Bronchial epithelial cell (primary cell): Measurements from ENCODE around the gene MBP. TPM values are rescaled to one million over a fixed set of nuclear protein-coding genes. Genes with fewer than 3 reads are reported as not detected.

ENCODE experiments used
- DNase-seq: peaks from one replicate; pipeline ENCODE4 v3.0.0-alpha.2; 2010; ENCODE audit warnings: low read depth
- FAIRE-seq: peaks from 2 replicates; lab custom pipeline; 2011; peaks lifted over from hg19 to GRCh38; lab: Jason Lieb, UNC
- H3K27me3 ChIP-seq: 2 replicates; pipeline ENCODE4 v1.5.1; 2011; ENCODE audit warnings: low read length; ENCODE audit not compliant: control insufficient read depth, insufficient read depth
- H3K36me3 ChIP-seq: 2 replicates; pipeline ENCODE4 v1.5.1; 2011; ENCODE audit warnings: low read length; ENCODE audit not compliant: control insufficient read depth, insufficient read depth
- H3K4me3 ChIP-seq: 2 replicates; pipeline ENCODE4 v1.5.1; 2011; ENCODE audit warnings: mild to moderate bottlenecking, low read depth, low read length, control low read depth
- CTCF ChIP-seq: IDR thresholded peaks from 2 replicates; pipeline ENCODE4 v1.5.1; 2011; ENCODE audit warnings: mild to moderate bottlenecking, moderate library complexity, low read length, control low read depth, inconsistent platforms; ENCODE audit not compliant: insufficient read depth, severe bottlenecking
- total RNA-seq: library from RNA; depleted of rRNA; stranded (reverse); fragments of >200 nt; gene quantifications from 2 replicates; pipeline ENCODE4 v1.2.1, GENCODE V29; 2014

Gene MBP
- total RNA-seq, 1 donor from 2014 or later = 26.6 TPM

GRCh38 chr18:77092104-77093066, 40.2 kb downstream of the MBP start:
- H3K4me3 ChIP-seq = no peak overlapping the region
- H3K36me3 ChIP-seq = peaks cover 4% of the 10 kb centered on the region
- FAIRE-seq (no peak), DNase-seq (no peak)
- TF ChIP-seq CTCF = no peak
- H3K27me3 ChIP-seq = no peaks in the 10 kb centered on the region

GRCh38 chr18:77091366-77091765, 41.2 kb downstream of the MBP start:
- no peaks in the 10 kb centered on the region for H3K27me3 ChIP-seq
- FAIRE-seq = peak; percentile 60
- no peak overlapping the region for H3K4me3 ChIP-seq
- H3K36me3 ChIP-seq = peaks cover 3% of the 10 kb centered on the region
- no peak for DNase-seq
- TF ChIP-seq CTCF = no peak

GRCh38 chr18:77090546-77091174, 41.9 kb downstream of the MBP start:
- TF ChIP-seq CTCF = no peak
- H3K36me3 ChIP-seq = peaks cover 3% of the 10 kb centered on the region
- no peaks in the 10 kb centered on the region for H3K27me3 ChIP-seq
- H3K4me3 ChIP-seq = no peak overlapping the region
- no peak for DNase-seq
- no peak for FAIRE-seq

- FAIRE-seq (no peak), DNase-seq (no peak)
- Histone ChIP-seq H3K27me3 (no peaks in the 10 kb centered on the region), H3K36me3 (peaks cover 1% of the 10 kb centered on the region), H3K4me3 (no peak overlapping the region)
- TF ChIP-seq CTCF = no peak
These were observed 42.8 kb downstream of the MBP start for GRCh38 chr18:77089723-77090285.

- Histone ChIP-seq H3K27me3 (no peaks in the 10 kb centered on the region), H3K36me3 (no peaks in the 10 kb centered on the region), H3K4me3 (no peak overlapping the region)
- FAIRE-seq (no peak), DNase-seq (peak; percentile 60)
- TF ChIP-seq CTCF = no peak
These were observed 43.4 kb downstream of the MBP start for GRCh38 chr18:77088963-77089722.
